GM19238 (cell line): ENCODE results near the gene PCK2.
A peak's percentile ranks its signal among the peaks of the same experiment; 100 is the strongest.

ENCODE experiments used
- DNase-seq: peaks from one replicate; pipeline ENCODE4 v3.0.0; 2011; ENCODE audit warnings: low spot score; ENCODE audit not compliant: insufficient read length

Gene PCK2

DNA sequence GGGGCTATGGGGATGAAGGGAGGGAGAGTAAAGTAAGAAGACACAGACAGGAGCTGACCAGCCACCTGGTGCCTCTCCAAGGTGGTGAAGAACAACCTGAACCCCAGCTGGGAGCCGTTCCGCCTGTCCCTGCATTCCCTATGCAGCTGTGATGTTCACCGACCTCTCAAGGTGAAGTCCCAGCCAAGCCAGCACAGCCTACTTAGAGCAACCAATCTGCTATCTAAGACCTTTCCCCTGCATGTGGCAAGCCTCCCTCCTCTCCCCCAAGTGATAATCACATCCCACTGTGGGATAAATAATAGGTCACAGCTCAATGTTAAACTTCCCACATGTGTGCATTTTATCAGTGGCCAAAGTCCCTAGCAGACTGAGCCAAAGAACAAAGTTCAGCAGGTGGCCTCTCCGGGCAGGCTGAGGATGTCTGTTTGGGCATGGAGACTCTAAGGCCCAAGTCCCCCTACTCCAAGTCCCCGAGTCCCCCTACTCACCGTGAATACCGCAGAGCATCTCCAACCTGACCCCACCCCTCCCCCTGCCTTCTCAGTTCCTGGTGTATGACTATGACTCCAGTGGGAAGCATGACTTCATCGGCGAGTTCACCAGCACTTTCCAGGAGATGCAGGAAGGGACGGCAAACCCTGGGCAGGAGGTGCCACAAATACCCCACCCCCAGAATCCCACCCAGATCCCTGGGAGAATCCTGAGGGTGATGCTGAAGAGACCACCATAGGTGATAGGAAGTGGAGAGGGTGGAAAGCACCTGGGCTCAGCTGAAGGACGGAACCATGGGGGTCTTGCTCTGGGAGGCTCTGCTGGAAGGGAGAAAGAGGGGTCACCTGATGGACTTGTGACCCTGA lies 19.3 kb upstream of the PCK2 start:
- DNase-seq = no peak

DNA sequence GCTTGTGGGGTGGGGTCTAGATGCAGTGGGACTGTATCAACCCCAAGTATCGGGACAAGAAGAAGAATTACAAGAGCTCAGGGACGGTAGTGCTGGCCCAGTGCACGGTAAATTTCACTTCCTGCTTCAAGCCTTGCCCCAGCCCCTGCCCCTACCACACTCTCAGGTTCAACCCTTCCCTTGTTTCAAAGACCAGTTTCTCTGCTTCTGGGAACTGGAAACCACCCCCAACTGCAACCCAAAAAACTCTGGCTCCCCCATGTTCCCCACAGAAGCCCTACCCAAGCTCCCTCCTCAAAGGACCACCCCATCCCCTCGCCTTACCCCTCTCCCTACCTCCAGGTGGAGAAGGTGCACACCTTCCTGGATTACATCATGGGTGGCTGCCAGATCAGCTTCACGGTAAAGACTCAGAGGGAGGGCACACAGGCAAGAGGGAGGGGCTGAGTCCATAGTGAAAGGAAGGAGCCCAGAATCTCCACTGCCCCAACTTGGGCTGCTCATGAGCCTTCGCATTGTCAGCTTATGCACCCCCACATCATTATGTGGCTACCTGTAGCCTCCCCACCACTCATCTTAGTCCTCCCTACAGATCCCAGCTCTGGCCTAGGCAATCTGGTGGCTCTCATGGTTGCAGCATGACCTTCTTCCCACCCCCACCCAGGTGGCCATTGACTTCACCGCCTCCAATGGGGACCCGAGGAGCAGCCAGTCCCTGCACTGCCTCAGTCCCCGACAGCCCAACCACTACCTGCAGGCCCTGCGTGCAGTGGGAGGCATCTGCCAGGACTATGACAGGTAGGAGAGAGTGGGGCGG lies 18.4 kb upstream of the PCK2 start:
- no peak for DNase-seq

DNA sequence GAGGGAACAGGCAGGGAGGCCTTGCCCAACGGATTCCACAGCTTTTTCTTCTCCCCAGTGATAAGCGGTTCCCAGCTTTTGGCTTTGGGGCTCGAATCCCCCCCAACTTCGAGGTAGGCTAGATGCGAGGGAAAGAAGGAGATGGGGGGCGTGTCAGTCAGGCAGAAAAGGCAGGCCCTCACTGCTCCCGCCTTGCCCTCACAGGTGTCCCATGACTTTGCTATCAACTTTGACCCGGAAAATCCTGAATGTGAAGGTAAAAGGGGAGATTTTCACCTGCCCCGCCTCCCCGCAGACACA lies 17.9 kb upstream of the PCK2 start:
- DNase-seq = no peak

DNA sequence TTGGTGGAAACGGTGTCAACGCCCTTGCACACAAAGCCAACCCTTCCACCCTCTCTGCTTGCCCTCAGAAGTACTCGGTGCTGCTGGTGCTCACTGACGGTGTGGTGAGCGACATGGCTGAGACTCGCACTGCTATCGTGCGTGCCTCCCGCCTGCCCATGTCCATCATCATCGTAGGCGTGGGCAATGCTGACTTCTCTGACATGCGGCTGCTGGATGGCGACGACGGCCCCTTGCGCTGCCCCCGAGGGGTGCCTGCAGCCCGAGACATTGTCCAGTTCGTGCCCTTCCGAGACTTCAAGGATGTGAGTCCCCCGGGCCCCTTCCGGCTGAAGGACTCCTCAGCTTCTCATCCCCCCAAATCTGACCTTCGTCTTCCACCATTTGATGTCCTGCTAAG lies 17.0 kb upstream of the PCK2 start:
- no peak for DNase-seq

DNA sequence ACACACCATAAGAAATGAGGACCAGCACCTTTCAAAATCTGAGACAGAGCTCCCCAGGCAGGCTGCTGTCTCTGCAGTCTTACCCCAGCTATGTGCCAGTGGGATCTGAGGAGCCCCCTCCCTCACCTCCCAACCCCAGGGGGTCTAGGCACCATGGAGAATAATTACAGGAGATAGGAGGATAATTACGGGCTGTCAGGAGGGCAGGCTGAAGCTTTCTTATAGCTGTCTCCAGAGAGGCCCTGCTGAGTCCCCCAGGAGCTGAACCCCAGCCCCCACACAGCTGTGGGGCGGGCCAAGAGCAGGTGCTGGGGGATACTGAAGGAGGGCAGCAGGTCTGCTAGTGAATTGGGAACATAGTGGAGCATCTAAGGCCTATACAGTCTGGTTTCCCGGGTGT lies 16.0 kb upstream of the PCK2 start:
- DNase-seq = no peak

DNA sequence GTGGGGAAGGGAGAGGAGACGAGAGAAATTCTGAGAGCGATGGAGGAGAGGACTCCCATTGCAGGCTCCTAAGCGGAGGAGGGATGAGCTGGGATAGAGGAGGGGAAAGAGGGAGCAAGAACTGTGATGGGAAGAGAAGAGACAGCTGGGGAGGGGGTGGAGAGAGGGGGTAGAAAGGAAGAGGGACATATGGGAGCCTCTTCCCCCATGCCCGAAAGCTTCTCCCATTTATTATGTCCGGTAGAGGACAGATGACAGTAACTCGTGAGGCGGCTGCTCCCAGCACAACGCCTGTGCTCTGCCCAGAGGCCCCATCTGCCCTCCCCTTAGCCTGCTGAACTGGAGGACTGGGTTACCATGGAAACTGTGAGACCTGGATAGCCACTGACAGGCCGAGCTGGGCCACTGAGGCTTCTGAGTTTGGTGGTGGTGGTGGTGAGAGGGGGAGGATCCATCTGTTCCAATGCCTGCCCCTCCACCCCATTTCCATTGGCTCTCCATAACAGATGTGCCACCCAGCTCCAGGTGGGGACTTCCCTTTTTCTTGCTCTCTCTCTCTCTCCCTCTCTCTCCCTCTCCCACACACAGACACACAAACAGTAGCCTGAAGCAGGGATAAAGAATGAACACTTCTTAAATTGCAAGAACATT lies 14.5 kb upstream of the PCK2 start:
- DNase-seq = no peak

DNA sequence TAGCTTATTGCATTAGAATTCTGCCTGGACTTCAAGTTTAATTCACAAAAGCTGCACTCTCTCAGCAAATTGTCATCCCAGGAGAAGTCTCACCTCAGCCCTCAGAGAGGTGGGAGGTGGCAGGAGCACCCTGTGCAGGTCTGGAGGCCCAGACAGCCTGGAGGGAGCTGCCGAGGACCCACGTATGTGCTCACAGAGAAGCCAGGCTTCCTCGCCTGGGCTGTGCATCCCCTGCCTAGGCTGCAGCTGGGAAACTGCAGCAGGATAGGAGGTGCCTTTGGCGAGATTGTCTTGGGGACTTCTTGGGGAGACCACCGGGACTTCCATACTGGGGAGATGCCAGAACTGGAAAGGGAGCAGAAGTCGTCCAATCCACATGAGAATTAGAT lies 14.0 kb upstream of the PCK2 start:
- no peak for DNase-seq

DNA sequence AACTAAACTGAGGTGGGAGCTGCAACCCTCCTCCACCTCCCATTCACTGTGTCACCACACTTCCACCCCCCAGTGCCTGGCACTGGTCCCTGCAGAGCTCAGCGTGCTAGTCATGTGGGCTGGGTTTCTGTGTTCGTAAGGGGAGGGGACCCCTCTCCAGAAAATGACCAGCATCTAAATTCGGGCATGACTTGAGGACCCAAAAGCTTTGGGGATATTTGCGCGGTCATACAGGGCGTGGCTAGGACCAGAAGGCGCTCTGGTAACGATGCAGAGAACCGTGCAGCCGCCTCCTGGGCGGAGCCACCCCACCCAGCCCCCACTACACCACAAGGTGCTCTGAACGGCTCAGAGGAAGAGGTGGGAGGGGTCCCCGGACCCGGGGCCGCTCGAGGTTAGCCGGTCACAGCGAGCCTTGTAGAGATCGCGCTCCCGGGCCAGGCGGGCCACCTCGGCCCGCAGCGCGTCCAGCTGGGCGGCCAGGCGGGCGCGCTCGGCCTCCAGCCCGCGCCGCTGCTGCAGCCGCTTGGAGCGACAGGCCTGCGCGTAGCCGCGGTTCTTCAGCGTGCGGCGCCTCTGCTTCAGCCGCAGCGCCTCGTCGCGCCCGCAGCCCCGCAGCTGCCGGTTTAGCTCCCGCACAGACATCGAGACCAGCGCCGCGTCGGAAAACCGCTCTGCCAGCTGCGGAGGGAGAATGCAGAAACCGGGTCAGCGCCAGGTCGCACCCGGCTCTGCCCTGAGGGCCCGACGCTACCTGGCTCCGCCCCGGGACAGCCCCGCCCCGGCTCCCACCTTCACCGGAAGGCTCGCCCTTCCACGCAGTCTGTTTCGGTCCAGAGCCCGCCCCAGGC lies 13.0 kb upstream of the PCK2 start:
- DNase-seq = peak; percentile 88

DNA sequence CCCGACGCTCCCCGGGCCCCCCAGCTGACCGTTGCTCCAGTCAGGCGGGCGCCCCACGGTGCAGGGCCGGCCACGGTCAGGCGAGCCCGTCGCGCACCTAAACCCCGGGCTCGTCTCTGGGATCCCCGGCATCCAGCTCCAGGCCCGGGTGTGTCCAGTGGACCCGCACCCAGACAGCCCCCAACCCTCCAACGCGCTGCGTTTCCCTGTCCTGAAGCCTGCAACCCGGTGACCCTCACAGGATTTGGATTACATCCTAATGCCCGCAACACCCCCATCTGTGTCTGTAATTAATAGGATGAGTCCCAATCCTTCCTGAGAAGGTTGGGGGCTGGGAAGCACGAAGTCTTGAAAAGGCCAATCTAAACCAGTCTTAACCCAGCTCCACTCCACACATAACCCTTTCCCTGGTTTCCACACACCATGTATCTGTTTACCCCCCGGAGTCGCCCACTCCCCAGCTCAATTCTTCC lies 12.3 kb upstream of the PCK2 start:
- DNase-seq = no peak

DNA sequence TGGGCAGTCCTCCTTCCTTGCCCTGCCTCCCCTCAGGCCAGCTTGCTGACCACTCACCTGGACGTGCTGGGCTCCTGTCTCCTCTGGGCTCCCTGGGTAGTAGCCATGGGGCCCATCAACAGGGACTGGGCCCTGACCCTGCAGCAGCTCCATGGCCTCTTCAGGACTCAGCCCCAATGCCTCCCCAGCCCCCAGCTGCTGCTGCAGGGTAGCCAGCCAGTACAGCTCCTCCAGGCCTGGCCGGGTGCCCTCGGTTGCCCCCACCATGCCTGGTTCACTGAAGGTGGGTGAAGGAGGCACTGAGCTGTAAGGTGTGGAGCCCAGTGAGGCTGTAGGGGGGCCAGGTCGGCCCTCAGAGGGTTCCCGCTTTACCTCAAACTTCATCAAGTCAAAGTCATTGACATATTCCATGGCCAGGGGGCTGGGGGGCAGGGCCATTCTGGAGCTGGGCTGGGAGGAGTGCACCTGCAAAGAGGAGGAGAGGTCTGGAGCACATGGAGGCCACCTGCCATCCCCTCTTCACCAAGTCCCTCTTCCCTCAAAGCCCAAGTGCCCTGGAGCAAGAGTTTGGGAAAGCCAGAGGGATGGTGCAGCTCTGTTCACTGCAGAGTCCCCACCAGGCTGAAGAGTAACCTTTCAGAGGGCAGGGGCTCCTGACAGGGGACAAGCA lies 11.6 kb upstream of the PCK2 start:
- no peak for DNase-seq

DNA sequence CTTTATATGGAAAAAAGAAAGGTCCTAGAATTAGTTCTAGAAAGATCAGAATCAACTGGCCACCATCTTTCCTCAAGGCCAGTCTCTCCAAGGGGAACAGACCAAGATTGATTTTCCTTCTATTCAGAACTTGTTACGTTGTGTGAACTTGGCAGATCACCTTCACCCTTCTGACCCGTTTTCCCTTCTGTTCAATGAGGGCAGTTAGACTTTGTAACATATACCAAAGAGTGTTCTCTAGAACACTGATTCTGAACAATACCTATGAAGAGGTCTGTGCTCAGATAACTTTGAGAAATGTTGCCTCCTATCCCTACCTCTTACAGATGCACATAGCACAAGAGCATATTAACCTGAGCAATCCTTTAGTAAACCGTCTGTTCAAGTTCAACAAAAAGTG lies 10.6 kb upstream of the PCK2 start:
- DNase-seq = no peak

DNA sequence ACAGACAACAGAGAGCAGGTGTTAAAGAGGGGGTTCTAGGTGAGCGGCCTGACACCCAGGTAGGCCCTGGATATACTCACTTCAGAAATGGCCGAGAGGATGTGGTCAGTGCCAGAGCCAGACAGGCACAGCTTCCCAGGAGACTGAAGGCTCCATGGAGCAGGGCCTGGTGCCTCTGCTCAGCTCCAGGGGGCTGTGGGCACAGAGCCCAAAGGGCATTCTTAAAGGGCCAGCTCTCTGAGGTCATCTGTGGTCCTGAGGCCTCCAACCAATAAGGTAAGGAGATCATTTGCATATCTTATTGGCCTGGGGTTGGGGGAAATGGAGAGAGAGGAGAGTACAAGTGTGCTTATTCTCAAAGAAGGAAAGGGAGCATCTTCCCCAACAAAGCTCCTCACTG lies 9.7 kb upstream of the PCK2 start:
- no peak for DNase-seq

DNA sequence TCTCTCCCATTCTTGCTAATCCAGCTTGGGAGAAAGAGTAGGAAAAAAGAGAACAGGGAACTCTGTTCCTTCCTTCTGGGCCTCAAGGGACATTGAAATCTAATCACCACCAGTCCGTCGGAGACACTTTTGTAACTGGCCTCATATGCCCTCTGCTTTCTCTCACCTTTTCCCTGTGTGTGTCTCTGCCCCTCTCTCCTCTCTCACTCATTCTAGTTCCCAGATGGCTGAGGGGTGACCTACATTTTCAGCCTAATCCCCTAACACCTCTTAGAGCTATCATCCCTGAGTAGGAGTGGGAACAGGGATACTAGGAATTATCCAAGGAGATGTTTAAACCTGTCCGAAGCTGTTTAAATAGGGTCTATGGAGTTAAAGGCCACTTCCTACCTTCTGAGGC lies 8.9 kb upstream of the PCK2 start:
- no peak for DNase-seq

DNA sequence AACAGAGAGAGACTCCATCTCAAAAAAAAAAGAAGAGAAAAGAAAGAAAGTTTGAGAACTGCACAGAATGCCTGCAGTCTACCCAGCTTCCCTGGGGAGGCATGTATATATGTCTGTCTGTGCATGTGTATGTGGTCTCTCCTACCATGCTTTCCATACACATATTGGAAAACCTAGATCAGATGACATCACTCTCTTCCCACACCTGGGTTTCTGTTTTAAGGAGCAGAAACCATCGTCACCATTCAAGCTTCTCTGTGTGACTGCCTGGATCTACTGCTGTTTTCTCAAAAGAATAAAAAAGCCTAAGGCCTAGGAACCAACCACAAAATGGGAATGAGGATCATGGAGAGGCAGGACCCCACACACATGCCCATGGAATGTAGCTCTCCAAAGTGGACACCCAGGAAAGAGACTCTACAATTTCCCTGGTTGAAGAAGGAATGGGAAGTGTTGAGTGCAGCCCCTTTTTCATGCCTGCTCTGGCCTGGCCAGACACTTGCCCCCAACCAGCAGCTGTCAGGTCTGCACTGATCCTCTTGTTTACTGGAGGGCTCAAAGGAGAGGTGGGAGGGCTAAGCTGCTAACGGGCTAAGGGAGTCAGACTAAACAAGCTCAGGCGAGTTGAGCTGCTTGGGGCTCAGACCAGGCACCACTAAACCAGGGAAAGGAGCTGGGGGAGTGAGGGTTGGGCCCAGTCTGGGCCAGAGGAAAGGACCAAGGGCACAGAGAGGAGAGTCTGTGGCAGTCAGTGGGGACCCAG lies 7.7 kb upstream of the PCK2 start:
- DNase-seq = no peak

DNA sequence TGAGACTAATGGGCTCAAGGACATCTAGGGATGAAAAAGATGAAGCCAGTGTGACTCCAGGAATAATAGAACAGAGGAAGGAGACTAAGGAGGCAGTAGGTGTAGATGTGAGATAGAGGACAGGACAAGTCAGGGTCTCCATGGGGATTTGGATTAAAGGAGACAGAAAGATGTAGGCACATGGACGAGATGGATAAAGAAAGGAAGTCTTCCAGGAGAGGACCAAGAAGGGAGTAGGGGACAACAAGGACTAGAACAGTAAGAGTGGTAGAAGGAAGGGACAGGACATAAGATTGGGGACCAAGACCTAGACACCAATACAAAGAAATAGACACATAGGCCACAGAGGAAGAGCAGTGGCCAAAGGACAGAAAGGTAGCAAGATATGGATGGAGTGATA lies 7.1 kb upstream of the PCK2 start:
- DNase-seq = no peak

DNA sequence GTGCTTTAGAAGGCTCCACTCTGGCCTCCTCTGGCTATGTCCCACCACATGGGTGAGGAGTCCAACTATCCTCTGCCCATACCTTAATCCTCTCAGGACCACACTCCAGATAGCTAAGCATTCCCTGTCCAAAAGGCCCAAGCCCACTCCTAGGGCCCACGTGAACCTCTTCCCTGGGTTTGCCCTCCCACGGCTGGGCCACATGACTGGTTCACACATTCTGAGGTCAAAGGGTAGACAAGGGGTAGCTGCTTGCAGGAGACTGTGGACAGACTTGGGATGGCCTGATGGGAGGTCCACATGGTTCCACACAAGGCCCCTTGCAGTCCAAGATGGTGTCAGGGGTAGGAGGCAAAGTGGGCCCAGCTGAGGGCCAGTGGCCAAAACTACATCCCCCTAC lies 6.0 kb upstream of the PCK2 start:
- DNase-seq = no peak

DNA sequence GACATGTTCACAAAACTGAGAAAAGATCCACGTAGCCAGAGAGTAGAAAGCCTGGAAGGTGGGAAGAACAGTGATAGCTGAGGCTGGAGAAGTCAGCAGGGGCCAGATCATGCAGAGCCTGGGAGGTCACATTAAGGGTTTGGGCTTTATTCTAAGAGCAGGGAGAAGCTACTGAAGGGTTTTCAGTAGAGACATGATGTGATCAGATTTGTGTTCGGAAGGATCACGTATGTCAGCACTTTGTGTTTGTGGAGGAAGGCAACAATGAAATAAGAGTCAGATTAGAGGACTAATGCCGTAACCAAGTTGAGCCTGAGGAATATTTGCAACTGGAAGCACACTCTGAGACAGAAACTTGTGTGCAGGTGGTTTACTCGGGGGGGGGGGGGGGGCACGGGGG lies 4.2 kb upstream of the PCK2 start:
- no peak for DNase-seq

DNA sequence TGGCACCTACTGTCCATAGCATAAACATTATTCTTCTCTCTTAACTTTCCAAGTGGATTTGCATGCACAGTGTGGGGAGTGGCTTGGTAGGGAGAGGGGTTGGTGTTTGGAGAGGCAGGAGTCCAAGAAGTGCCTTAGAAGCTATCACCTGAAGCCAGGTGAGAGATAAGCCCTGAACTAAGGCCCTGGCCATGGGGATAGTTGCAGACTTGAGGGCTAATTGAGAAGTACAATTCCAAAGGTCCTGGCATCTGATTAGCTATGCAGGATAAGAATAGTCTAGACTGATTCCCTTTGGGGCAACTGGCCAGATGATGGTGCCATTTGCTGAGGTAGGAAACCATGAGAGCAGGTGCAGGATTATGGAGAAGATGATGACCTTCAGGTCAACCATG lies 2.0 kb upstream of the PCK2 start:
- DNase-seq = no peak

DNA sequence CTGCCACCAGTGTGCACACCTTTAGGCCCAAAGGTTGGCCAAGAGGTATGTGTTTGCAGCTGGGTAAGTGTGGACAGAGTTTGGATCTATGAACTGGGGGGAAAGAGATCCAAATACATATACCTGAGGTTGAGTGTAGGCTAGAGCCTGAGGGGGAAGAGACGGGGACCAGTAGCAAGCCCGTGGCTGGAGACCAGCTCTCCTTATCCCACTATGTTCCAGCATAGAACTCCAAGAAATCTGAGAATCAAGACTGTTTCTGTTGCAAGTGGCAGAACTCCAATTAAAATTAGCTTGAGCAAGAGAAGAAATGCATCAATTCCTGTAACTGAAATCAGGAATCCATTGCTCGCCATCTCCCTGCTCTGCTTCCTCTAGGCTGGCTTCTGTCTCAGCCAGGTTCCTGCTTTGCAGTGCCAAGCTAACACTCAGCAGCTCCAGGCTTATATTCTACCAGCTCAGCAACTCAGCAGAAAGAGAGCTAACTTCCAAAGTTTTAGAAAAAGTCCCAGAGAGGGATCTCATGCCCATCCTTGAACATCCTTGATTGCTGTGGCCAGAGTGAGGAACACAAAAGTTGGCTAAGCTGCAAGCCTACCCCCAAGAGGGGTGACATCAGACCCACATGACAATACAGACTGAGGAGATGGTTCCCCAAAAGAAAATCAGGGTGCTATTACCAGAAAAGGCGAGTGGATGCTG lies 1.5 kb upstream of the PCK2 start:
- DNase-seq = no peak
